GM12878 (cell line): ENCODE results near the gene MMP11. TPM values are rescaled to one million over a fixed set of nuclear protein-coding genes. Genes with fewer than 3 reads are reported as not detected.
A peak's percentile ranks its signal among the peaks of the same experiment; 100 is the strongest.

ENCODE experiments used
- BACH1 ChIP-seq: fragments of 450-650 bp; IDR thresholded peaks from 2 replicates; pipeline ENCODE4 v1.6.1; 2017; ENCODE audit warnings: mild to moderate bottlenecking, borderline replicate concordance
- BCLAF1 ChIP-seq: fragments of 450-650 bp; IDR thresholded peaks from 2 replicates; pipeline ENCODE4 v1.6.1; 2017; ENCODE audit warnings: antibody characterized with exemption, mild to moderate bottlenecking, moderate library complexity
- BRCA1 ChIP-seq: IDR thresholded peaks from 2 replicates; pipeline ENCODE4 v1.6.1; 2011; ENCODE audit warnings: low read depth, low read length, improper control_type of control experiment
- CBFB ChIP-seq: IDR thresholded peaks from 2 replicates; pipeline ENCODE4 v1.6.1; 2016; ENCODE audit warnings: antibody characterized with exemption, low read depth
- CHD2 ChIP-seq: IDR thresholded peaks from 2 replicates; pipeline ENCODE4 v1.6.1; 2011; ENCODE audit warnings: low read depth, low read length, improper control_type of control experiment, borderline replicate concordance
- CHD4 ChIP-seq: fragments of 200-600 bp; sonication (generic); IDR thresholded peaks from 2 replicates; pipeline ENCODE4 v1.6.1; 2016; ENCODE audit warnings: mild to moderate bottlenecking
- ESRRA ChIP-seq: IDR thresholded peaks from 2 replicates; pipeline ENCODE4 v1.6.1; 2012; ENCODE audit warnings: mild to moderate bottlenecking, low read length, improper control_type of control experiment
- FOS ChIP-seq: IDR thresholded peaks from 3 replicates; pipeline ENCODE4 v1.6.1; 2011; ENCODE audit warnings: borderline replicate concordance; ENCODE audit not compliant: insufficient read length; ENCODE audit errors: extremely low read depth
- FOXM1 ChIP-seq: IDR thresholded peaks from 2 replicates; pipeline ENCODE4 v1.6.1; 2012; ENCODE audit warnings: low read depth, mild to moderate bottlenecking, inconsistent platforms, low read length, moderate library complexity
- HDGF ChIP-seq: fragments of 450-650 bp; IDR thresholded peaks from 2 replicates; pipeline ENCODE4 v1.6.1; 2016; ENCODE audit warnings: antibody characterized with exemption
- IRF5 ChIP-seq: fragments of 450-650 bp; IDR thresholded peaks from 2 replicates; pipeline ENCODE4 v1.6.1; 2017; ENCODE audit warnings: borderline replicate concordance
- JUNB ChIP-seq: IDR thresholded peaks from 2 replicates; pipeline ENCODE4 v1.6.1; 2016; ENCODE audit warnings: antibody characterized with exemption, mild to moderate bottlenecking
- KAT2A ChIP-seq: conservative IDR thresholded peaks from 2 replicates; pipeline ENCODE4 v1.6.1; 2011; ENCODE audit warnings: low read depth, low read length; ENCODE audit not compliant: control insufficient read depth
- MEF2A ChIP-seq: IDR thresholded peaks from 2 replicates; pipeline ENCODE4 v1.6.1; 2011; ENCODE audit warnings: low read depth, mild to moderate bottlenecking, low read length, moderate library complexity; ENCODE audit not compliant: insufficient read depth
- MEF2B ChIP-seq: fragments of 450-650 bp; IDR thresholded peaks from 2 replicates; pipeline ENCODE4 v1.6.1; 2018; ENCODE audit warnings: mild to moderate bottlenecking, moderate library complexity; ENCODE audit not compliant: partially characterized antibody, poor library complexity, severe bottlenecking
- NFXL1 ChIP-seq: fragments of 450-650 bp; IDR thresholded peaks from 2 replicates; pipeline ENCODE4 v1.6.1; 2017; ENCODE audit warnings: antibody characterized with exemption, mild to moderate bottlenecking, borderline replicate concordance
- NFYB ChIP-seq: IDR thresholded peaks from 2 replicates; pipeline ENCODE4 v1.6.1; 2011; ENCODE audit warnings: low read depth, mild to moderate bottlenecking, low read length, improper control_type of control experiment, moderate library complexity; ENCODE audit not compliant: insufficient read depth
- PAX5 ChIP-seq: IDR thresholded peaks from 2 replicates; pipeline ENCODE4 v1.6.1; 2011; ENCODE audit warnings: low read depth, low read length, borderline replicate concordance
- SMC3 ChIP-seq: IDR thresholded peaks from 2 replicates; pipeline ENCODE4 v1.6.1; 2011; ENCODE audit warnings: low read length, improper control_type of control experiment, borderline replicate concordance
- SPI1 ChIP-seq: IDR thresholded peaks from 2 replicates; pipeline ENCODE4 v1.6.1; 2011; ENCODE audit warnings: low read depth, mild to moderate bottlenecking, low read length, moderate library complexity, borderline replicate concordance; ENCODE audit not compliant: insufficient read depth
- SREBF1 ChIP-seq: IDR thresholded peaks from 2 replicates; pipeline ENCODE4 v1.6.1; 2012; ENCODE audit warnings: mild to moderate bottlenecking, low read length
- SRF ChIP-seq, 2 experiments: IDR thresholded peaks; 2 replicates each; pipeline ENCODE4 v1.6.1; 2011; ENCODE audit warnings: low read depth in 2 of 2, low read length in 2 of 2, mild to moderate bottlenecking in 1 of 2, moderate library complexity in 1 of 2
- STAT1 ChIP-seq: fragments of 450-650 bp; conservative IDR thresholded peaks from 2 replicates; pipeline ENCODE4 v1.6.1; 2014; ENCODE audit warnings: antibody characterized with exemption, mild to moderate bottlenecking
- SUZ12 ChIP-seq: fragments of 200-600 bp; sonication (generic); IDR thresholded peaks from one replicate; pipeline ENCODE4 v1.6.1; 2018; ENCODE audit warnings: antibody characterized with exemption, mild to moderate bottlenecking; ENCODE audit not compliant: unreplicated experiment
- TBL1XR1 ChIP-seq: IDR thresholded peaks from 2 replicates; pipeline ENCODE4 v1.6.1; 2012; ENCODE audit warnings: low read depth, low read length, improper control_type of control experiment
- WRNIP1 ChIP-seq: IDR thresholded peaks from 2 replicates; pipeline ENCODE4 v1.6.1; 2011; ENCODE audit warnings: low read depth, low read length, improper control_type of control experiment, borderline replicate concordance
- polyA plus RNA-seq, 11 experiments: library from polyadenylated mRNA; depleted of rRNA in 4 of 11; unstranded in 6 of 11; stranded (reverse) in 5 of 11; fragments of >200 nt; fragmentation: Nextera tagmentation in 4 of 11; fragmentation: Illumina TruSeq in 1 of 11; extraction: Ambion mirVana in 4 of 11; extraction: Trizol in 1 of 11; gene quantifications; 1 replicate in 1 of 11; 2 replicates in 10 of 11; pipeline versions ENCODE4 v1.2.1 to v1.2.3, GENCODE V29; 2011 to 2016; ENCODE audit warnings: inconsistent platforms in 2 of 11, missing spikeins in 2 of 11, low read depth in 1 of 11
- total RNA-seq, 4 experiments: library from RNA; depleted of rRNA in 3 of 4; stranded (reverse); fragments of >200 nt in 3 of 4; fragmentation: Illumina TruSeq in 1 of 4; extraction: Trizol in 1 of 4; gene quantifications; 2 replicates each; pipeline versions ENCODE4 v1.2.1 to v1.2.3, GENCODE V29; 2013 to 2021
- TF ChIP-seq, protein P1 (sequence below): IDR thresholded peaks from 2 replicates; pipeline ENCODE4 v1.6.1; 2011; ENCODE audit warnings: mild to moderate bottlenecking, low read depth, low read length, moderate library complexity; ENCODE audit not compliant: insufficient replicate concordance

The MMP11 gene
- total and polyA plus RNA-seq, 10 of the 15 experiments (the other 5 are each of a cell fraction or from before 2014, with no cell fraction given): 0.03 to 1.1 (median 0.31) TPM; not detected in 2

DNA sequence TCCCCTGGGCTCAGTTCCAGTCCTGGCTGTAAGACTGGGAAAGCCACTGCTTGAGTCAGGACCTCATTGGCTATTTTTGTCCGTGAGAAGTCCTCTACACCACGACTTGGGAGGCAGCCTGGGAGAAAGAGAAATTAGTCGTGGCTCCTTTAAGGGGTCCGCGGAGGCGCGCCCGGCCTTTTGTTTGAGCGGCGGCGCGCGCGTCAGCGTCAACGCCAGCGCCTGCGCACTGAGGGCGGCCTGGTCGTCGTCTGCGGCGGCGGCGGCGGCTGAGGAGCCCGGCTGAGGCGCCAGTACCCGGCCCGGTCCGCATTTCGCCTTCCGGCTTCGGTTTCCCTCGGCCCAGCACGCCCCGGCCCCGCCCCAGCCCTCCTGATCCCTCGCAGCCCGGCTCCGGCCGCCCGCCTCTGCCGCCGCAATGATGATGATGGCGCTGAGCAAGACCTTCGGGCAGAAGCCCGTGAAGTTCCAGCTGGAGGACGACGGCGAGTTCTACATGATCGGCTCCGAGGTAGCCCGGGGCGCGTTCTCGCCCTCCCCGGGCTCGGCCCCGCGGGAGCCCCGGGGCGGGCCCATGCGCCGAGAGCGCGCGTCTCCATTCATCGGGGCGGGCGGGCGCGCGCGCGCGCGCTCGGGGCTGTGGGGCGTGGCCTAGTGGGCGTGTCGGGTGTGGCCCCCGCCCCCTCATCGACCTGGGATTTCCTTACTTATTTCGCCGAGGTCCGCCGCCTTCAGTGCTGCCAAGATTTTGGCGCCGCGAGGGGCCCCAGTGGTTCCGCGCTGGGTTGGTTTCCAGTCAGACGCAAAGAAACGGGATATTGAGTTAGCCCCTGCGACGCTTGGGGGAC is 14.3 kb downstream of the MMP11 start, which contains the start of gene SMARCB1 (continued):
- TF ChIP-seq, protein P1, sequence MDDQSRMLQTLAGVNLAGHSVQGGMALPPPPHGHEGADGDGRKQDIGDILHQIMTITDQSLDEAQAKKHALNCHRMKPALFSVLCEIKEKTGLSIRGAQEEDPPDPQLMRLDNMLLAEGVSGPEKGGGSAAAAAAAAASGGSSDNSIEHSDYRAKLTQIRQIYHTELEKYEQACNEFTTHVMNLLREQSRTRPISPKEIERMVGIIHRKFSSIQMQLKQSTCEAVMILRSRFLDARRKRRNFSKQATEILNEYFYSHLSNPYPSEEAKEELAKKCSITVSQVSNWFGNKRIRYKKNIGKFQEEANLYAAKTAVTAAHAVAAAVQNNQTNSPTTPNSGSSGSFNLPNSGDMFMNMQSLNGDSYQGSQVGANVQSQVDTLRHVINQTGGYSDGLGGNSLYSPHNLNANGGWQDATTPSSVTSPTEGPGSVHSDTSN: no peak
- no peak for TF ChIP-seq SRF (IDR thresholded peaks at IDR 0.05; ENCODE audit: low read depth in 2 of 2, low read length in 2 of 2)
- no peak for TF ChIP-seq CBFB
- TF ChIP-seq NFXL1: no peak
- TF ChIP-seq HDGF: no peak
- TF ChIP-seq CHD2: no peak
- TF ChIP-seq MEF2A: no peak
- no peak; the same call in 1 of the 2 replicates for TF ChIP-seq PAX5
- no peak for TF ChIP-seq IRF5
- no peak; the same call in 1 of the 2 replicates for TF ChIP-seq SMC3
- peak; percentile 70 for TF ChIP-seq BACH1
- no peak for TF ChIP-seq BRCA1
- no peak for TF ChIP-seq FOS
- TF ChIP-seq WRNIP1: no peak
- no peak for TF ChIP-seq SUZ12
- no peak for TF ChIP-seq FOXM1
- TF ChIP-seq ESRRA: no peak
- no peak for TF ChIP-seq SPI1
- peak; percentile 86 for TF ChIP-seq BCLAF1
- TF ChIP-seq KAT2A: no peak
- TF ChIP-seq MEF2B: no peak
- no peak for TF ChIP-seq CHD4
- no peak for TF ChIP-seq TBL1XR1
- TF ChIP-seq JUNB: no peak
- no peak for TF ChIP-seq STAT1
- TF ChIP-seq NFYB: no peak
- TF ChIP-seq SREBF1: no peak; the same call in 1 of the 2 replicates
